ENCODE measurements around the gene GPHN.

- no peak for TF ChIP-seq USF1 (IDR thresholded peaks at IDR 0.05)
- TF ChIP-seq EP300 (IDR thresholded peaks at IDR 0.05; ENCODE audit: borderline replicate concordance), result no peak
- TF ChIP-seq MAX (IDR thresholded peaks at IDR 0.05), result no peak
Observed at GRCh38 chr14:66563731-66564130, 55.8 kb downstream of the GPHN start.

Measured in Ishikawa (cell line).